GM06990 (cell line): ENCODE measurements around the gene BEST4.
A peak's percentile ranks its signal among the peaks of the same experiment; 100 is the strongest.

Experiments
- DNase-seq: peaks from one replicate; pipeline ENCODE4 v3.0.0-alpha.2; 2011; ENCODE audit not compliant: insufficient read length; ENCODE audit errors: extremely low read depth
- H3K27me3 ChIP-seq: replicated peaks from 2 replicates; pipeline ENCODE4 v1.6.0; 2011; ENCODE audit warnings: low read length; ENCODE audit not compliant: control insufficient read depth, insufficient read depth
- H3K36me3 ChIP-seq: 2 replicates; pipeline ENCODE4 v1.5.1; 2011; ENCODE audit warnings: low read length; ENCODE audit not compliant: control insufficient read depth, insufficient read depth
- H3K4me3 ChIP-seq: replicated peaks from 2 replicates; pipeline ENCODE4 v1.5.1; 2011; ENCODE audit warnings: low read depth, mild to moderate bottlenecking, control low read depth, low read length
- TF ChIP-seq, protein P1 (sequence below): IDR thresholded peaks from 2 replicates; pipeline ENCODE4 v1.5.1; 2011; ENCODE audit warnings: low read length, control low read depth, mild to moderate bottlenecking, inconsistent platforms; ENCODE audit not compliant: insufficient read depth, poor library complexity, severe bottlenecking

Gene BEST4

DNA sequence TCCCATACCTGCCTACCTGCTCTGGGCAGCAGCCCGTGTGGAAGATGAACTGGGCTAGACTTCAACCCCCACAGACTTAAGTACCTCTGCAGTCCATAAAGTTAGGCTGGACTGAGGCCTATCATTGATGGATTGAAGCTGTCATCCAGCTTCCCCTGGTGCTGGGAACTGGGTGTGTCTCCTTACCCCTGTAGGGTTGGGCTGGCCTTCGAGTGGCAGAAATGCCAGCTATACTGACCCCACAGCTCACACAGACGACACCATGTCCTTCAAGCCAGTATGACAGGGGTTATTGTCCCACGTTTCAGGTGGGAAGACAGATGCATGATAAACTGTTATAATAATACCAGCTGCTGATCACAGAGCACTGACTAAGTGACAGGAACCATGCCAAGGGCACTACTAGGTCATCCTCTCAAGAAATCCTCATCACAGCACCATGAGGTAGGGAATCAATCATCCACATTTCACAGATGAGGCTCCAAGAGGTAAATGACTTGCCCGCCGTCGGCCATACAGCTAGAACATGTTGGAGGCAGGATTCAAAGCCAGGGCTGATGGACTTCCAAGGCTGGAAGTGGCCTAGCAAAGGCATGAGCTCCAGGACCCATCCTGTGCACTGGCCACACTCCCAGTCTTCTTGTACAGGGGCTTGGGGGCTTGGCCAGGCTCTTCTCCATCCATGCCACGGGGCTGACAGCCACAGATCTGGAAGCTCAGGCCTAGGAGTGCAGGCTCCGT is at the start of gene BEST4:
Gene BEST4 (minus strand): TSS at position 51 of the 741 bp plus-strand sequence. CDS start 465 bp downstream, outside the sequence.
- TF ChIP-seq, protein P1, sequence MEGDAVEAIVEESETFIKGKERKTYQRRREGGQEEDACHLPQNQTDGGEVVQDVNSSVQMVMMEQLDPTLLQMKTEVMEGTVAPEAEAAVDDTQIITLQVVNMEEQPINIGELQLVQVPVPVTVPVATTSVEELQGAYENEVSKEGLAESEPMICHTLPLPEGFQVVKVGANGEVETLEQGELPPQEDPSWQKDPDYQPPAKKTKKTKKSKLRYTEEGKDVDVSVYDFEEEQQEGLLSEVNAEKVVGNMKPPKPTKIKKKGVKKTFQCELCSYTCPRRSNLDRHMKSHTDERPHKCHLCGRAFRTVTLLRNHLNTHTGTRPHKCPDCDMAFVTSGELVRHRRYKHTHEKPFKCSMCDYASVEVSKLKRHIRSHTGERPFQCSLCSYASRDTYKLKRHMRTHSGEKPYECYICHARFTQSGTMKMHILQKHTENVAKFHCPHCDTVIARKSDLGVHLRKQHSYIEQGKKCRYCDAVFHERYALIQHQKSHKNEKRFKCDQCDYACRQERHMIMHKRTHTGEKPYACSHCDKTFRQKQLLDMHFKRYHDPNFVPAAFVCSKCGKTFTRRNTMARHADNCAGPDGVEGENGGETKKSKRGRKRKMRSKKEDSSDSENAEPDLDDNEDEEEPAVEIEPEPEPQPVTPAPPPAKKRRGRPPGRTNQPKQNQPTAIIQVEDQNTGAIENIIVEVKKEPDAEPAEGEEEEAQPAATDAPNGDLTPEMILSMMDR: no peak

DNA sequence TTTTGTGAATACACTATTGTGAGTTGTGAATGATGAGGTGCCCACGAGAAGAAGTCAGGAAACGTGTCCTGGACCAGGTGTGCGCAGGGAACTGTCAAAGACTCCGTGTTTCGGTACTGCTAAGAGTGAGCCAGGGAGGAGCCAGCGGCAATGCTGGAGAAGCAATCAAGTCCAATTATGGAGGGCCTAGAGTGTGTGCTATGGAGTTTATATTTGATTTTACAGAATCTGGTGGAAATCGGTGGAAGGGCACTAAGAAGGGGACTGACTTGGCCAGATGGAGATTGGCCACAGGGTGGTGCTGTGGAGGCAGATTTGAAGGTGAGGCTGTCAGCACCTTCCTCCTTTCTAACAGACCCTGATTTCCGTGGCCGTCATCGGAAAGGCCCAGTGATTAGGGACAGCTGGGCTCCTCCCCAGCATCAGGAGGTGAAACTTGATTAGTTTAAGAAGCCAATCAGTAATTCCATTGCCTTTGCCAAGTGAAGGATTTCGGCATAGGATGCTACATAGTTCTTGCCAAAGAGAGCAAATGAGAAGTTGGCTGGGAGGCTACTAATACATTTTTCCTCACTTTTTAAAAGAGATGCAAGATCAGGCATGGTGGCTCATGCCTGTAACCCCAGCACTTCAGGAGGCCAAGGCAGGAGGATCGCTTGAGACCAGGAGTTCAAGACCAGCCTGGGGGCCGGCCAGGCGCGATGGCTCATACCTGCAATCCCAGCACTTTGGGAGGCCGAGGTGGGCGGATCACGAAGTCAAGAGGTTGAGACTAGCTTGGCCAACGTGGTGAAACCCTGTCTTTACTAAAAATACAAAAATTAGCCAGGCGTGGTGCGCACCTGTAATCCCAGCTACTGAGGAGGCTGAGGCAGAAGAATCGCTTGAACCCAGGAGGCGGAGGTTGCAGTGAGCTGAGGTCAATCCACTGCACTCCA is 48.0 kb upstream of the BEST4 start:
- peak; percentile 44 for DNase-seq

More for the DNA sequence above, at the start of gene BEST4:
- DNase-seq: no peak
- Histone ChIP-seq H3K36me3 (no peaks in the 10 kb centered on the region), H3K27me3 (no peaks in the 10 kb centered on the region), H3K4me3 (no peak within 1 kb of the TSS)

DNA sequence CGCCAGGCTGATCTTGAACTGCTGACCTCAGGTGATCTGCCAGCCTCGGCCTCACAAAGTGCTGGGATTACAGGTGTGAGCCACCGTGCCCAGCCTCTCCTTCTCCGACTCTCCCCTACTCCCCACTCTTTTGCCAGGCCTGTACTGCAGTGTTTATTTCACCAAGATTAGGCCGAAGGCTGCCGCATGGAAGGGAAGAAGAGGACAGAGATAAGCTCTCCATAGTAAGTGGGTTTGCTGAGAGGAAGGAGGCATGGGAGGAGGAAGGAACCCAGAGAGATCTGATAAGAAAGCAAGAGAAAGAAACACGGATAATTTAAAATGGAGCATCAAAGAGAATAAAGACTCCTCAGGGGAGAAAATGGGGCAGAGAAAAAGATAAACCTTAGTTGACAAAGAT is 46.4 kb upstream of the BEST4 start:
- Histone ChIP-seq H3K4me3 (no peak overlapping the region), H3K27me3 (no peaks in the 10 kb centered on the region), H3K36me3 (no peaks in the 10 kb centered on the region)
- TF ChIP-seq, protein P1: no peak
- no peak for DNase-seq

More for the DNA sequence above, 48.0 kb upstream of the BEST4 start:
- no peaks in the 10 kb centered on the region for H3K36me3 ChIP-seq
- TF ChIP-seq, protein P1: peak; percentile 86
- no peak overlapping the region for H3K4me3 ChIP-seq
- no peaks in the 10 kb centered on the region for H3K27me3 ChIP-seq

DNA sequence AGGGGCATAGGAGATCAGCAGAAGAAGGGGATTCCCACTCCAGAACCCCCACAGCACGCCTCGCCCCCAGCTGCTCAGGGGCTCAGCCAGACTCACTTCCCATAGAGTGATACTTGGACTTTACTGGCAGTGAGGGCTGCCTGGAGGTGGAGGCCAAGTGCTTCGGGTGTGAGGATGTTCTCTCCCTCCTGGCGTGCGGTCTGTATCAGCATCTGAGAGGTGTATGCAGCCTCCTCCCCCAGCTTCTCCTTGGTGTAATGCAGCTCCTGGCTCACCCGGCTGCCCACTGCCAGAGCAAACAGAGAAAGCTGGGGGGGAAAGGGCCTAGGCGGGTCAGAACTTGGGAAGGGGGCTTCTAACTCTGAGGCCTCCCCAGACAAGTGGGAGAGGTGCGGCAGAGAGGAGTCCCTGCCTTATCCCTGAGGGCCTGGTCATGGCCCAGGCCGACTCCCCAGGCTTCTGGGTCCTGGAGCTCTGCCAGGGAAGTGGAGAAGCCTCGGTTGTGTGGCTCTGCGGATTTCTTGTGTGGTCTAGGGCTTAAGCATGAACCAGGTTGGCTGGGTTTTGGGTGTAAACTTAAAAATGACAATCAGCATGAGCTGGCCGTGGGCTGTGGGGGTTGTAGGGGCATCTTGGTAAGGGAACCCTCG is 44.2 kb upstream of the BEST4 start:
- no peaks in the 10 kb centered on the region for H3K36me3 ChIP-seq
- no peak for DNase-seq
- TF ChIP-seq, protein P1: no peak
- no peaks in the 10 kb centered on the region for H3K27me3 ChIP-seq
- H3K4me3 ChIP-seq: no peak overlapping the region

DNA sequence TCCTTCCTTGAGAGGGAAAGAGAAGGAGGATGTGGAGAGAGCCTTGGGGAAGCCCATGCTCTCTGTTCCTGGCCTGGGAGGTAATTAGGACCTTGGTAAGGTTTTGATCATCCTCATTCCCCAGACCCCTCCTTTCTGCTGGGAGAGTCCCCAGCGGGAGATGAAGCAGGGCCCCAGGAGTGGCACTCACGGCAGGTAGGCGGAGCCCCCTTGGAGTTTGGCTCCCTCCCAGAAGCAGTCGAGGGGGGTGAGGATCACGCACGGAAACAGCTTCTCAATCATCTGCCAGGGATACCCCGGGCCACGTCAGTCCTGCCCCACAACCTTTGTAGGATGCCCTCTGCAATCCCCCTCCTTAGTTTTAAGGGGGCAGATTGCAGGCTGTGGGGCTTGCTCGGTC is 43.5 kb upstream of the BEST4 start:
- H3K36me3 ChIP-seq: no peaks in the 10 kb centered on the region
- no peak overlapping the region for H3K4me3 ChIP-seq
- DNase-seq: no peak
- TF ChIP-seq, protein P1: no peak
- H3K27me3 ChIP-seq: no peaks in the 10 kb centered on the region
